ENCODE results near the gene NT5DC3.

DNA sequence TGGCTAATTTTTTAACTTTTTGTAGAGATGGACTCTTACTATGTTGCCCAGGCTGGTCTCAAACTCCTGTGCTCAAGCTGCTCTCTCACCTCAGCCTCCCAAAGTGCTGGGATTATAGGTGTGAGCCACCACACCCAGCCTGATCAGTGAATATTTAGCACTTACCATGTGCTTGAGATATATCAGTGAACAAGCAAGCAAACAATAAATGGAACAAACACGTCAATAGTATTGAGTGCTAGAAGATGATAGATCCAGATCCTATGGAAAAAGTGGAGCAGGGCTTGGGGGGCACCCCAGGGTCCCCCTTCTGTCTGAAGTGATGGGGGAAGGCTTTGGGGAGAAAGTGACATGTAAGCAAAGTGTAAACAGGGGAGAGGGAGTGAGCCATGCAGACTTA is 83.8 kb downstream of the NT5DC3 start:
- TF ChIP-seq CTCF (conservative IDR thresholded peaks at IDR 0.05; ENCODE audit: low read length) (no peak), EZH2phosphoT487 (IDR thresholded peaks at IDR 0.05; ENCODE audit: borderline replicate concordance) (no peak)

All from Loucy (cell line).